Astrocyte (in vitro differentiated cells and primary cell): ENCODE measurements around the gene SMIM44. TPM values are rescaled to one million over a fixed set of nuclear protein-coding genes. Genes with fewer than 3 reads are reported as not detected.
A peak's percentile ranks its signal among the peaks of the same experiment; 100 is the strongest.

Experiments
- DNase-seq: peaks from one replicate; pipeline ENCODE4 v3.0.0-alpha.2; 2010; ENCODE audit warnings: low read depth
- FAIRE-seq: peaks from 2 replicates; lab custom pipeline; 2011; peaks lifted over from hg19 to GRCh38; lab: Jason Lieb, UNC
- H2AFZ ChIP-seq: 2 replicates; pipeline ENCODE4 v1.6.0; 2012; ENCODE audit warnings: low read depth, low read length, inconsistent platforms
- H3K27ac ChIP-seq: 2 replicates; pipeline ENCODE4 v1.5.1; 2011; ENCODE audit warnings: low read depth, low read length, inconsistent platforms
- H3K27me3 ChIP-seq: 2 replicates; pipeline ENCODE4 v1.6.0; 2011; ENCODE audit warnings: low read length, inconsistent platforms; ENCODE audit not compliant: insufficient read depth
- H3K36me3 ChIP-seq: 2 replicates; pipeline ENCODE4 v1.5.1; 2011; ENCODE audit warnings: low read length, inconsistent platforms; ENCODE audit not compliant: insufficient read depth
- H3K4me1 ChIP-seq: 2 replicates; pipeline ENCODE4 v1.5.1; 2011; ENCODE audit warnings: low read length, inconsistent platforms; ENCODE audit not compliant: insufficient read depth
- H3K4me2 ChIP-seq: 2 replicates; pipeline ENCODE4 v1.6.0; 2012; ENCODE audit warnings: low read length, inconsistent platforms
- H3K4me3 ChIP-seq: 2 replicates; pipeline ENCODE4 v1.5.1; 2011; ENCODE audit warnings: low read depth, mild to moderate bottlenecking, low read length, inconsistent platforms; ENCODE audit not compliant: insufficient read depth
- H3K79me2 ChIP-seq: 2 replicates; pipeline ENCODE4 v1.6.0; 2012; ENCODE audit warnings: mild to moderate bottlenecking, low read length, inconsistent platforms; ENCODE audit not compliant: insufficient read depth
- H3K9ac ChIP-seq: 2 replicates; pipeline ENCODE4 v1.6.0; 2012; ENCODE audit warnings: mild to moderate bottlenecking, low read length, inconsistent platforms
- H3K9me3 ChIP-seq: 2 replicates; pipeline ENCODE4 v1.5.1; 2012; ENCODE audit warnings: low read depth, mild to moderate bottlenecking, low read length, inconsistent platforms; ENCODE audit not compliant: insufficient read depth
- H4K20me1 ChIP-seq: 2 replicates; pipeline ENCODE4 v1.6.0; 2012; ENCODE audit warnings: low read length, inconsistent platforms; ENCODE audit not compliant: insufficient read depth
- H3K27ac Mint-ChIP-seq: one replicate; pipeline ENCODE4 v1.8.0; 2021; ENCODE audit warnings: mild to moderate bottlenecking, mixed read lengths; ENCODE audit not compliant: unreplicated experiment
- H3K27me3 Mint-ChIP-seq: one replicate; pipeline ENCODE4 v1.8.0; 2021; ENCODE audit warnings: low read depth, mixed read lengths; ENCODE audit not compliant: unreplicated experiment
- H3K36me3 Mint-ChIP-seq: one replicate; pipeline ENCODE4 v1.8.0; 2021; ENCODE audit warnings: low read depth, mixed read lengths; ENCODE audit not compliant: unreplicated experiment
- H3K4me1 Mint-ChIP-seq: one replicate; pipeline ENCODE4 v1.8.0; 2021; ENCODE audit warnings: low read depth, mixed read lengths; ENCODE audit not compliant: unreplicated experiment
- H3K4me3 Mint-ChIP-seq: one replicate; pipeline ENCODE4 v1.8.0; 2021; ENCODE audit warnings: mild to moderate bottlenecking, moderate library complexity, mixed read lengths; ENCODE audit not compliant: unreplicated experiment
- H3K9me3 Mint-ChIP-seq: one replicate; pipeline ENCODE4 v1.8.0; 2021; ENCODE audit warnings: mild to moderate bottlenecking, mixed read lengths; ENCODE audit not compliant: unreplicated experiment
- CTCF ChIP-seq: IDR thresholded peaks from 2 replicates; pipeline ENCODE4 v1.5.1; 2011; ENCODE audit warnings: low read depth, mild to moderate bottlenecking, inconsistent platforms, low read length, moderate library complexity; ENCODE audit not compliant: insufficient read depth
- EZH2 ChIP-seq: IDR thresholded peaks from 2 replicates; pipeline ENCODE4 v1.6.1; 2012; ENCODE audit warnings: mild to moderate bottlenecking, low read length, inconsistent platforms; ENCODE audit not compliant: insufficient read depth
- total RNA-seq: library from RNA; stranded (reverse); gene quantifications from 2 replicates; pipeline ENCODE4 v1.2.1, GENCODE V29; 2021

SMIM44 gene
- total RNA-seq, 1 donor from 2014 or later: not detected

- no peak overlapping the region for H3K4me3 ChIP-seq
- H3K36me3 Mint-ChIP-seq: peaks cover 6% of the 10 kb centered on the region
- H3K4me1 ChIP-seq: peaks cover 31% of the 10 kb centered on the region
- FAIRE-seq: no peak
- no peak overlapping the region for H2AFZ ChIP-seq
- H3K9me3 Mint-ChIP-seq: no peaks in the 10 kb centered on the region
- peaks cover 43% of the 10 kb centered on the region for H3K79me2 ChIP-seq
- no peaks in the 10 kb centered on the region for H3K27me3 Mint-ChIP-seq
- no peak overlapping the region for H3K9ac ChIP-seq
- H3K4me3 Mint-ChIP-seq: peak overlapping the region; percentile 94
- H3K27ac Mint-ChIP-seq: no peak overlapping the region
- no peak overlapping the region for H3K4me2 ChIP-seq
- TF ChIP-seq EZH2 (no peak), CTCF (no peak)
- DNase-seq: no peak
- H3K27me3 ChIP-seq: no peaks in the 10 kb centered on the region
- no peaks in the 10 kb centered on the region for H3K36me3 ChIP-seq
- H3K27ac ChIP-seq: no peak overlapping the region
- H4K20me1 ChIP-seq: peaks cover 24% of the 10 kb centered on the region
- no peaks in the 10 kb centered on the region for H3K9me3 ChIP-seq
- H3K4me1 Mint-ChIP-seq: peaks cover 21% of the 10 kb centered on the region
Measured at GRCh38 chr19:3504735-3505134, 21.5 kb upstream of the SMIM44 start.

DNA sequence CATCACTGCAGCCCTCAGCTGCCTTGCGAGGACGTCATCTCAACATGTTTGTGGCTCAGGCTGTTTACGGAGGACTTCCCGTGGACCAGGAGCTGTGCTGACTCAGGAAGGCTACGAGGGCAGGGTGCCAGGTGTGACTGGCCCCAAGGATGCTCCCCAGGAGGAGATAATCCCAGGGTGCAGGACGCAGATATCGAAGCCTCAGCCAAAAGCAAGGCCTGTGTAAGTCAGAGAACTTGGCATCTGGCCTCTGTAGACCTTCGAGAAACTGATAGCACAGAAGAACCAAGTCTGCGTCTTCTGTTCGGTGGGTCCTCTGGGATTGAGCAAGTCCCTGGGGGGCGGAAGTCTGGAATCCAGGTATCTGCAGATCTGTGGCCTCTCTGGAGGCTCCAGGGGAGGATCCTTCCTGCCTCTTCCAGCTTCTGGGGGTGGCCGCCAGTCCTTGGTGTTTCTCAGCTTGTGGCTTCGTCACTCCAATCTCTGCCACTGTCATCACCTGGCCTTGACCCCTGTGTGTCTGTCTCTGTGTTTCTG is 19.9 kb upstream of the SMIM44 start:
- peak; percentile 26 for DNase-seq
- H2AFZ ChIP-seq: peak overlapping the region; percentile 39
- H3K9me3 ChIP-seq: no peaks in the 10 kb centered on the region
- H3K4me2 ChIP-seq: no peak overlapping the region
- Mint-ChIP-seq H3K9me3 (no peaks in the 10 kb centered on the region), H3K27me3 (no peaks in the 10 kb centered on the region), H3K4me3 (no peak overlapping the region), H3K36me3 (peaks cover under 1% of the 10 kb centered on the region), H3K27ac (no peak overlapping the region), H3K4me1 (peaks cover 10% of the 10 kb centered on the region)
- H3K27ac ChIP-seq: no peak overlapping the region
- peaks cover 43% of the 10 kb centered on the region for H3K79me2 ChIP-seq
- no peak overlapping the region for H3K4me3 ChIP-seq
- H3K4me1 ChIP-seq: peaks cover 17% of the 10 kb centered on the region
- no peak overlapping the region for H3K9ac ChIP-seq
- peaks cover 9% of the 10 kb centered on the region for H4K20me1 ChIP-seq
- H3K36me3 ChIP-seq: no peaks in the 10 kb centered on the region
- TF ChIP-seq CTCF (no peak), EZH2 (no peak)
- no peak for FAIRE-seq
- no peaks in the 10 kb centered on the region for H3K27me3 ChIP-seq

DNA sequence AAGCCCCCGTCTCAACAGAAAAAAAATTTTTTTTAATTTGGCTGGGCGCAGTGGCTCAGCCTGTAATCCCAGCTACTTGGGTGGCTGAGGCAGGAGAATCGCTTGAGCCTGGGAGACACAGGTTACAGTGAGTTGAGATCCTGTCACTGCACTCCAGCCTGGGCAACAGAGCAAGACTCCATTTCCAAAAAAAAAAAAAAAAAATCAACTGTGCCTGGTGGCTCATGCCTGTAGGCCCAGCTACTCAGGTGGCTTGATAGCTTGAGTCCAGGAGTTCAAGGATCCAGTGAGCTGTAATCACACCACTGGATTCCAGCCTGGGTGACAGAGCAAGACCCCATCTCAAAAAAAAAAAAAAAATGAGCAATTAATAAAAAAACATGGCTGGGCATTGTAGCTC is 18.5 kb upstream of the SMIM44 start:
- H3K4me3 ChIP-seq: no peak overlapping the region
- H3K4me2 ChIP-seq: no peak overlapping the region
- H3K9me3 ChIP-seq: no peaks in the 10 kb centered on the region
- peaks cover 44% of the 10 kb centered on the region for H3K79me2 ChIP-seq
- H3K9me3 Mint-ChIP-seq: peaks cover 2% of the 10 kb centered on the region
- peaks cover 11% of the 10 kb centered on the region for H3K4me1 ChIP-seq
- no peaks in the 10 kb centered on the region for H3K27me3 ChIP-seq
- H3K36me3 ChIP-seq: no peaks in the 10 kb centered on the region
- H2AFZ ChIP-seq: no peak overlapping the region
- TF ChIP-seq CTCF (no peak), EZH2 (no peak)
- peaks cover 14% of the 10 kb centered on the region for H3K4me1 Mint-ChIP-seq
- DNase-seq: no peak
- peaks cover 4% of the 10 kb centered on the region for H3K36me3 Mint-ChIP-seq
- H3K27ac ChIP-seq: no peak overlapping the region
- H3K9ac ChIP-seq: no peak overlapping the region
- H3K4me3 Mint-ChIP-seq: no peak overlapping the region
- no peaks in the 10 kb centered on the region for H3K27me3 Mint-ChIP-seq
- peaks cover 3% of the 10 kb centered on the region for H4K20me1 ChIP-seq
- no peak overlapping the region for H3K27ac Mint-ChIP-seq
- FAIRE-seq: no peak
